H1 (cell line): ENCODE results near the gene TRAF3. TPM values are rescaled to one million over a fixed set of nuclear protein-coding genes. Genes with fewer than 3 reads are reported as not detected.

Experiments used
- CTCF ChIA-PET: fragments of 300-600 bp; sonication (Branson Sonifier 250); formaldehyde crosslinking; loops from one replicate; lab custom pipeline; 2021; ENCODE audit not compliant: partially characterized antibody; lab: Charles Lee
- POLR2A ChIA-PET: fragments of 300-600 bp; sonication (Branson Sonifier 250); formaldehyde crosslinking; loops from one replicate; lab custom pipeline; 2021; ENCODE audit warnings: inconsistent platforms; ENCODE audit not compliant: partially characterized antibody; lab: Charles Lee
- DNase-seq, 2 experiments: peaks; one replicate each; pipeline versions ENCODE4 v3.0.0 to v3.0.0-alpha.2; 2010 to 2022; ENCODE audit warnings: low spot score in 2 of 2, low read depth in 1 of 2, mixed read lengths in 1 of 2
- FAIRE-seq: peaks from 2 replicates; lab custom pipeline; 2011; peaks lifted over from hg19 to GRCh38; lab: Jason Lieb, UNC
- H2AFZ ChIP-seq: 2 replicates; pipeline ENCODE4 v1.8.1; 2012; ENCODE audit warnings: low read length, inconsistent platforms
- H2AK5ac ChIP-seq: 2 replicates; pipeline ENCODE4 v1.6.1; 2013; ENCODE audit warnings: low read depth, low read length
- H2BK120ac ChIP-seq: replicated peaks from 2 replicates; pipeline ENCODE3; 2013; ENCODE audit warnings: low read depth, low read length, inconsistent platforms
- H2BK12ac ChIP-seq: 2 replicates; pipeline ENCODE4 v1.6.1; 2013; ENCODE audit warnings: low read depth, low read length
- H2BK15ac ChIP-seq: 2 replicates; pipeline ENCODE4 v1.6.1; 2013; ENCODE audit warnings: low read length
- H2BK20ac ChIP-seq: 2 replicates; pipeline ENCODE4 v1.6.1; 2013; ENCODE audit warnings: low read length
- H2BK5ac ChIP-seq: 2 replicates; pipeline ENCODE4 v1.6.1; 2013; ENCODE audit warnings: low read depth, low read length
- H3K14ac ChIP-seq: 2 replicates; pipeline ENCODE4 v1.6.1; 2013; ENCODE audit warnings: inconsistent platforms; ENCODE audit not compliant: insufficient read length
- H3K18ac ChIP-seq: 2 replicates; pipeline ENCODE4 v1.6.1; 2013; ENCODE audit warnings: low read length; ENCODE audit errors: extremely low read depth
- H3K23ac ChIP-seq: 2 replicates; pipeline ENCODE4 v1.6.1; 2013; ENCODE audit warnings: inconsistent platforms; ENCODE audit not compliant: insufficient read length
- H3K23me2 ChIP-seq: 2 replicates; pipeline ENCODE4 v1.6.1; 2013; ENCODE audit warnings: low read depth, low read length
- H3K27ac ChIP-seq: 2 replicates; pipeline ENCODE4 v1.6.1; 2011; ENCODE audit warnings: low read depth, low read length, inconsistent platforms
- H3K27me3 ChIP-seq, 4 experiments: replicated peaks in 1 of 4; 1 replicate in 1 of 4; 2 replicates in 3 of 4; pipeline versions ENCODE4 v1.6.1 to v1.8.1; 2011 to 2013; ENCODE audit warnings: low read length in 3 of 4, mild to moderate bottlenecking in 3 of 4, inconsistent platforms in 2 of 4, mixed read lengths in 2 of 4, moderate library complexity in 1 of 4; ENCODE audit not compliant: control insufficient read depth in 3 of 4, insufficient read depth in 3 of 4; ENCODE audit errors: extremely low read depth in 1 of 4
- H3K36me3 ChIP-seq, 4 experiments: 2 replicates each; pipeline versions ENCODE4 v1.6.1 to v1.8.1; 2011 to 2013; ENCODE audit warnings: mild to moderate bottlenecking in 4 of 4, low read length in 3 of 4, moderate library complexity in 2 of 4, control low read depth in 1 of 4, inconsistent platforms in 1 of 4; ENCODE audit not compliant: insufficient read depth in 4 of 4, control insufficient read depth in 2 of 4
- H3K4ac ChIP-seq: replicated peaks from 2 replicates; pipeline ENCODE3; 2013; ENCODE audit warnings: low read length, low read depth, mixed read lengths, inconsistent platforms; ENCODE audit not compliant: insufficient read length
- H3K4me1 ChIP-seq, 4 experiments: replicated peaks in 1 of 4; 1 replicate in 1 of 4; 2 replicates in 3 of 4; pipeline versions ENCODE4 v1.6.1 to v1.8.1; 2011 to 2013; ENCODE audit warnings: low read length in 3 of 4, inconsistent platforms in 2 of 4, mixed read lengths in 1 of 4; ENCODE audit not compliant: insufficient read depth in 4 of 4, control insufficient read depth in 3 of 4
- H3K4me2 ChIP-seq, 2 experiments: 2 replicates each; pipeline versions ENCODE4 v1.6.1 to v1.8.1; 2011 to 2013; ENCODE audit warnings: low read depth in 2 of 2, low read length in 2 of 2, control low read depth in 1 of 2, inconsistent platforms in 1 of 2, mild to moderate bottlenecking in 1 of 2; ENCODE audit not compliant: insufficient read depth in 1 of 2
- H3K4me3 ChIP-seq, 4 experiments: fragments of 200-600, 300-600 bp in 1 of 4; sonication (generic), shearing (Covaris generic), sonication (Bioruptor Twin) in 1 of 4; 2 replicates each; pipeline versions ENCODE4 v1.5.1 to v1.8.1; 2011 to 2016; ENCODE audit warnings: low read length in 4 of 4, low read depth in 3 of 4, control low read depth in 2 of 4, inconsistent platforms in 2 of 4, mild to moderate bottlenecking in 2 of 4, mixed read lengths in 1 of 4, moderate library complexity in 1 of 4; ENCODE audit not compliant: insufficient read depth in 2 of 4; ENCODE audit errors: extremely low read depth in 1 of 4
- H3K56ac ChIP-seq: replicated peaks from 2 replicates; pipeline ENCODE3; 2013; ENCODE audit warnings: low read depth, mild to moderate bottlenecking, mixed read lengths, low read length, inconsistent platforms; ENCODE audit not compliant: insufficient read length
- H3K79me1 ChIP-seq: 2 replicates; pipeline ENCODE4 v1.6.1; 2013; ENCODE audit warnings: low read depth, low read length, control low read depth
- H3K79me2 ChIP-seq, 2 experiments: 2 replicates each; pipeline versions ENCODE4 v1.6.1 to v1.8.1; 2012 to 2013; ENCODE audit warnings: low read length in 2 of 2, mild to moderate bottlenecking in 2 of 2, inconsistent platforms in 1 of 2; ENCODE audit not compliant: insufficient read depth in 2 of 2, control insufficient read depth in 1 of 2
- H3K9ac ChIP-seq, 4 experiments: replicated peaks in 1 of 4; 1 replicate in 1 of 4; 2 replicates in 3 of 4; pipeline versions ENCODE4 v1.6.1 to v1.8.1; 2011 to 2013; ENCODE audit warnings: low read depth in 3 of 4, low read length in 3 of 4, control low read depth in 2 of 4, mild to moderate bottlenecking in 2 of 4, moderate library complexity in 2 of 4, inconsistent platforms in 1 of 4; ENCODE audit errors: extremely low read depth in 1 of 4
- H3K9me3 ChIP-seq, 2 experiments: 2 replicates each; pipeline versions ENCODE4 v1.6.1 to v1.8.1; 2012 to 2013; ENCODE audit warnings: mild to moderate bottlenecking in 2 of 2, moderate library complexity in 2 of 2, control low read depth in 1 of 2, inconsistent platforms in 1 of 2, low read depth in 1 of 2, low read length in 1 of 2, mixed read lengths in 1 of 2; ENCODE audit not compliant: insufficient read depth in 2 of 2
- H4K20me1 ChIP-seq, 2 experiments: replicated peaks in 1 of 2; 2 replicates each; pipeline versions ENCODE3 to v1.8.1; 2011 to 2013; ENCODE audit warnings: inconsistent platforms in 2 of 2, low read length in 2 of 2, mild to moderate bottlenecking in 1 of 2; ENCODE audit not compliant: insufficient read depth in 2 of 2, control insufficient read depth in 1 of 2
- H4K5ac ChIP-seq: 2 replicates; pipeline ENCODE4 v1.6.1; 2013; ENCODE audit warnings: low read length, low read depth, mixed read lengths, inconsistent platforms; ENCODE audit not compliant: insufficient read length
- H4K8ac ChIP-seq: 2 replicates; pipeline ENCODE4 v1.8.0; 2013; ENCODE audit warnings: mild to moderate bottlenecking, moderate library complexity, low read length, inconsistent platforms; ENCODE audit not compliant: insufficient read depth; ENCODE audit errors: extremely low read depth
- H4K91ac ChIP-seq: replicated peaks from 2 replicates; pipeline ENCODE3; 2013; ENCODE audit warnings: low read length, mixed read lengths, inconsistent platforms; ENCODE audit not compliant: insufficient read length
- CEBPB ChIP-seq: IDR thresholded peaks from 2 replicates; pipeline ENCODE4 v1.6.1; 2012; ENCODE audit warnings: low read depth, low read length
- JUND ChIP-seq: IDR thresholded peaks from 2 replicates; pipeline ENCODE4 v1.6.1; 2011; ENCODE audit warnings: mild to moderate bottlenecking, improper control_type of control experiment, low read length
- MAFK ChIP-seq: IDR thresholded peaks from 2 replicates; pipeline ENCODE4 v1.6.1; 2012; ENCODE audit warnings: low read depth, mild to moderate bottlenecking, improper control_type of control experiment, low read length
- SP2 ChIP-seq: IDR thresholded peaks from 2 replicates; pipeline ENCODE4 v1.6.1; 2012; ENCODE audit warnings: mild to moderate bottlenecking, low read length, inconsistent platforms
- SP4 ChIP-seq: IDR thresholded peaks from 2 replicates; pipeline ENCODE4 v1.6.1; 2012; ENCODE audit warnings: low read length, inconsistent platforms
- WGBS, 2 experiments: shearing (Covaris generic) in 1 of 2; methylation state at CpG; one replicate each; pipeline versions ENCODE4 v1.1.6 to v1.1.7; 2013 to 2015; ENCODE audit warnings: low lambda C conversion rate in 2 of 2, mixed read lengths in 2 of 2, inconsistent platforms in 1 of 2, low coverage in 1 of 2, missing lambda C conversion rate in 1 of 2; ENCODE audit not compliant: insufficient replicate concordance in 2 of 2, insufficient coverage in 1 of 2, insufficient read length in 1 of 2; ENCODE audit errors: extremely low coverage in 1 of 2, missing lambda C conversion rate in 1 of 2; 5-methylcytosine and 5-hydroxymethylcytosine counted together
- polyA plus RNA-seq, 7 experiments: library from polyadenylated mRNA; depleted of rRNA in 3 of 7; stranded (reverse) in 5 of 7; unstranded in 2 of 7; fragments of >200 nt in 5 of 7; fragments of 200-250 nt in 2 of 7; gene quantifications; 1 replicate in 5 of 7; 2 replicates in 1 of 7; 4 replicates in 1 of 7; pipeline versions ENCODE4 v1.2.1 to v1.2.3, GENCODE V29; 2011 to 2013; ENCODE audit warnings: missing spikeins in 2 of 7, mixed read lengths in 2 of 7
- total RNA-seq: library from RNA; stranded (reverse); fragmentation: NEBNext Ultra II Directional; extraction: Animal tissue kit (Norgen Biotek cat#: 25700); gene quantifications from 2 replicates; pipeline ENCODE4 v1.2.1, GENCODE V29; 2021

Gene TRAF3
- total and polyA plus RNA-seq, 2 of the 8 experiments (the other 6 are each of a cell fraction or from before 2014, with no cell fraction given), result 5.8 to 12.1 TPM

- H3K18ac ChIP-seq, result no peak overlapping the region
- no peaks in the 10 kb centered on the region; the same call in 1 of the 2 replicates for H3K79me1 ChIP-seq
- CTCF ChIA-PET, result no interaction called here
- H2BK12ac ChIP-seq, result no peak overlapping the region
- H2AFZ ChIP-seq, result no peak overlapping the region
- H3K9me3 ChIP-seq, result no peaks in the 10 kb centered on the region
- H3K56ac ChIP-seq, result no peak overlapping the region
- H2BK120ac ChIP-seq, result no peak overlapping the region
- no peak for DNase-seq
- H2BK5ac ChIP-seq, result no peak overlapping the region
- H3K4ac ChIP-seq, result no peak overlapping the region
- H4K5ac ChIP-seq, result no peak overlapping the region
- no peak overlapping the region for H2BK15ac ChIP-seq
- H3K4me3 ChIP-seq, result no peak overlapping the region
- H3K27ac ChIP-seq, result no peak overlapping the region
- H3K4me2 ChIP-seq, result no peak overlapping the region
- H3K27me3 ChIP-seq, result no peaks in the 10 kb centered on the region
- H4K8ac ChIP-seq, result no peak overlapping the region
- H3K23me2 ChIP-seq, result no peaks in the 10 kb centered on the region
- WGBS, 2 experiments, result 88% methylated on average over 5 of the region's 5 CpGs; no CpG with 5 or more reads in 1 of the 2 experiments
- no peak for FAIRE-seq
- no peak overlapping the region for H4K91ac ChIP-seq
- H2BK20ac ChIP-seq, result no peak overlapping the region
- H2AK5ac ChIP-seq, result no peak overlapping the region
- no peak for TF ChIP-seq SP4
- no peak for TF ChIP-seq MAFK
- no peak for TF ChIP-seq CEBPB
- TF ChIP-seq SP2, result no peak
- no peak for TF ChIP-seq JUND
- POLR2A ChIA-PET, result interaction anchor here (0.8 kb wide), 1 partner anchor 12 kb away, joined by 3 read pairs; no protein-coding TSS in a partner anchor
- H3K36me3 ChIP-seq, result no peaks in the 10 kb centered on the region
- peaks cover 0 to 8% of the 10 kb centered on the region in 2 experiments; a peak in 2 of 4 replicates for H3K79me2 ChIP-seq
- H3K14ac ChIP-seq, result no peak overlapping the region
- H3K23ac ChIP-seq, result no peak overlapping the region
- H3K9ac ChIP-seq, result no peak overlapping the region
- H4K20me1 ChIP-seq, result no peaks in the 10 kb centered on the region
- H3K4me1 ChIP-seq, result peaks cover 2 to 14% (median 9%) of the 10 kb centered on the region in 4 experiments; a peak in 6 of 7 replicates
These were observed 46.3 kb downstream of the TRAF3 start for GRCh38 chr14:102823546-102823945.
